Cardiac septum (tissue), 1 donor: Measurements from ENCODE around the gene ACOX3. TPM values are rescaled to one million over a fixed set of nuclear protein-coding genes. Genes with fewer than 3 reads are reported as not detected.
A peak's percentile ranks its signal among the peaks of the same experiment; 100 is the strongest.
"Not testable (repeated sequence)": the region's sequence is repeated elsewhere in the genome, so short reads cannot be mapped to it uniquely, and the experiment has no call there.

Source experiments
- DNase-seq: peaks from one replicate; pipeline ENCODE4 v3.0.0-alpha.2; 2020; ENCODE audit warnings: low spot score
- intact Hi-C: fragments of 100-400 bp; cut with DNase I; formaldehyde crosslinking; loops from one replicate; pipeline ENCODE4 v1.14.0; 2022
- total RNA-seq: library from RNA; stranded (reverse); fragmentation: NEBNext Ultra II Directional; extraction: Animal tissue kit (Norgen Biotek cat#: 25700); gene quantifications from one replicate; pipeline ENCODE4 v1.2.1, GENCODE V29; 2021
- donor health status: DM: no; HTN: no; CAD: no.

The ACOX3 gene
- total RNA-seq, 1 donor from 2014 or later: 29.3 TPM

GRCh38 chr4:8439168-8439567 is 1.4 kb downstream of the ACOX3 start:
- intact Hi-C loops: no loop called here
- DNase-seq: no peak

GRCh38 chr4:8438743-8439142 is 1.8 kb downstream of the ACOX3 start:
- intact Hi-C loops: no loop called here
- DNase-seq: no peak

GRCh38 chr4:8437281-8437680 is 3.2 kb downstream of the ACOX3 start:
- intact Hi-C loops: no loop called here
- no peak for DNase-seq

DNA sequence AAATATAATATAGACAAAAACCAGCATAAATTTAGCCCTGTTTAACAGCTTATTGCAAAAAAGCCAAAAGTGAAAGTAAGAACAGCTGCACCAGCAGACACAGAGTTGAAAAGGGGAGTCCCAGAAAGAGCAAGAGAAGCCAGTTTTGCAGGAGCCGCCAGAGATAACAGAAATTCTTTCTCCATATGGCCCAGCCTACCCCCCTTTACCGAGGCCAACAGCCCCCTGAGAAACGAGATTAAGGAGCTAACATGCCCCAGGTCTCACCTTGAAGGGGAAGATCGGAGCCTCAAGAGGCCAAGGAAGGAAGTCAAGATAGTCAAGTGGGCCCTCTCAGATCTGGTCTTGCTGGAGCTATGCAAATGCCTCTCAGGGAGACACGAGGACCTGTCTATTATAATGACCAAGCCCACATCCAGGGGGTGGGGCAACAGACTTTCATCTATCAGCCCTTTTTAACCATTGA is 4.8 kb downstream of the ACOX3 start:
- intact Hi-C loops: no loop called here
- no peak for DNase-seq

DNA sequence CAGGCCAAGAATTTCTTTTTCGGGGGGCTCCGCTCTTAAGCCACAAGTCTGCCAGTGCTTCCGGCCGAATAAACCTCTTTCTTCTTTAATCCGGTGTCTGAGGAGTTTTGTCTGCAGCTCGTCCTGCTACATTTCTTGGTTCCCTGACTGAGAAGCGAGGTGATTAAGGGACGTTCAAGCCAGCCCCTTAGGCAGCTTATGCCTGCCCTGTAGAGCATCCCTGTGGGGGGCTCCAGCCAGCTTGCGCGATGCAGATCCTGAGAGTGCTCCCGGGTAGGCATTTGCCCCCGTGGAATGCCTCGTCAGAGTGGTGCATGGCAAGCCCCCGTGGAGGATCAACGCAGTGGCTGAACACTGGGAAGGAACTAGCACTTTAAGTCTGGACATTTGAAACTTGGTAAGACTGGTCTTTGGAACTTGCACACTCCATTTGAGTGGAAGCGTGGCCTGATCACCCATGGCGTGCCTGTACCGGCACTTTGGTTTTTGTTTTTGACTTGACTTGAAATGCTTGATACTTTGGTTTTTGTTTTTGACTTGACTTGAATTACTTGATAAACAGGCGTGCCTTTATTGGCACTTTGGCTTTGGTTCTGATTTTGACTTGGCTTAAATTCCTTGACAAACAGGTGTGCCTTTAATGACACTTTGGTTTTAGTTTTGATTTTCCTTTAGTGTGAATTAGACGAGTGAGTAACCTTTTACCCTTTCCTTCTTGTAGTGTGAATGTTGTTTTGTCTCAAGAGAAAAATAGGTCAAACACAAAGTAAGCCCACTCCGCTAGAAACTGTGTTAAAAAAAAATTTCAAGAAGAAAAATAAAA is 6.1 kb downstream of the ACOX3 start:
- DNase-seq: no peak

DNA sequence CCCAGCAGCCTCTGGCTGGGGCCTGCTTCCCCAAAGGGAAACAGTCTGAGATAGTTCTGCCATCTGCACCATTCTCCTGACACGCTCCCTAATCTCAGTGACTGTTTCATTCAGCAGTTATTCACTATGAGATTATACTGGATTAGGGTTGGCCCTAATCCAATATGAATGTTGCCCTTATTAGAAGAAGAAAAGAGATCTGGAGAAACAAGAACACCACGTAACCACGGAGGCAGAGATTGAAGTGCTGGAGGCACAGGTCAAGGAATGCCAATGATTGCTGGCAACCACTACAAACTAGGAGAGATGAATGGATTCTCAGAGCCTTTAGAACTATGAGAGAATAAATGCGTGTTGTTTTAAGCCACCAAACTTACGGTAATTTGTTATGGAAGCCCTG is 7.4 kb downstream of the ACOX3 start:
- no peak for DNase-seq
- intact Hi-C loops: no loop called here

More for the DNA sequence above, 6.1 kb downstream of the ACOX3 start:
- intact Hi-C loops: no loop called here

GRCh38 chr4:8431553-8431952 is 9.0 kb downstream of the ACOX3 start:
- intact Hi-C loops: no loop called here
- no peak for DNase-seq

DNA sequence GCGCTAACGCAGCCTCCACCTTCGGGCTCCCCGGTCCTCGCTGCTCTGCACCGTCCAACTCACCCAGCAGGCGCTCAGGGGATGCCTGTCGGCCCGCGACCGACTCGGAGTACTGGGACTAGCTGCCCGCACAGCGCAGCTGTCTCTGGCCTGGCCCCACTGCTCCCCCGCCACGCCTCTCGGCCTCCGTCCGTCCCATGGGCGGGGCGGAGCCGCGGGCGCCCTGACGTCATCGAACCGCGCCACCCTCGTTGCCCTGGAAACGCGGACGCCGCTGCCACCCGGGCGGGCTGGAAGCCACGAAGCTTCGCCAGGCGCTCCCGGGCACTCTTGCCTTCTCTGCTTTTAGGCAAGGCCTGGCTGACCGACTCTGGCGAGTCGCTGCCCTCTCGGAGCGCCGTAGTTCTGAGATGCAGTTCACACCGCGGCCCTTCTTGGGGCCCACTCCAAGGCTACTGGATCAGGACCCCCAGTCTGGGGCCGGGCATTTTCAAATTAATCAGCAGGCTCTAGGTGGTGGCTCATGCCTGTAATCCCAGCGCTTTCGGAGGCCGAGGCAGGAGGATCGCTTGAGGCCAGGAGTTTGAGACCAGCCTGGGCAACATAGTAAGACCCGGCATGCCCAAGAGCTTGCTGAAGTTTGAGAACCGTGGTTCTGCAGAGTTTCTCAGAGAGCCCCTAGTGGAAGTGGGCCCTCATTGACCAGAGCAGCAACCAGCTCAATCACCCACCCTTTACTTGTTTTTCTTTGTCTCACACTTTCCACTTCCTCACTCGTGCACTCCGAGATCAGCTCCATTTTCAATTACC is 12.0 kb downstream of the ACOX3 start:
- peak; percentile 96 for DNase-seq
- intact Hi-C loops: no loop called here

DNA sequence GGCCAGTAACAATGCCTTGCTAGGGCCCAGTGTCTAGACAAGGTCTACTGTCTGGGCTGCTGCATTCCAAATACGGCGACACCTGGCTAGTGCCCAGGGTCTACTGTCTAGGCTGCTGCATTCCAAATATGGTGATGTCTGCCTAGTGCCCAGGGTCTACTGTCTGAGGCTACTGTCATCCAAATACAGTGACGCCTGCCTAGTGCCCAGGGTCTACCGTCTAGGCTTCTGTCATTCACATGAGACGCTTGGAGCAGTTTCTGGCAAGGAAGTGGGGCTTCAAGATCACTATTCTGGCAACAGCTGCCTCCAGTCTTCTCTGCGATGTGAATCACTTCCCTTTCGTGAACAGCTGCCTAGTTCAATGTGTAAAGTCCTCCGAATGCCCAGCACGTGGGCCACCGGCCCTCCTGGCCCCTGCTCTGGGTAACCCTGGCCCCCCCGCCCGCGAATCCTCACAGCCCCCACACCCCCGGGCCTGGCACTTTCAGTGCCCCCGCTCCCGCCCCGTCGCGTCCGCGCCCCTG is 12.7 kb downstream of the ACOX3 start:
- DNase-seq: no peak

GRCh38 chr4:8427262-8427661 is 13.3 kb downstream of the ACOX3 start:
- intact Hi-C loops: no loop called here
- no peak for DNase-seq

More for the DNA sequence above, 12.7 kb downstream of the ACOX3 start:
- intact Hi-C loops: no loop called here

DNA sequence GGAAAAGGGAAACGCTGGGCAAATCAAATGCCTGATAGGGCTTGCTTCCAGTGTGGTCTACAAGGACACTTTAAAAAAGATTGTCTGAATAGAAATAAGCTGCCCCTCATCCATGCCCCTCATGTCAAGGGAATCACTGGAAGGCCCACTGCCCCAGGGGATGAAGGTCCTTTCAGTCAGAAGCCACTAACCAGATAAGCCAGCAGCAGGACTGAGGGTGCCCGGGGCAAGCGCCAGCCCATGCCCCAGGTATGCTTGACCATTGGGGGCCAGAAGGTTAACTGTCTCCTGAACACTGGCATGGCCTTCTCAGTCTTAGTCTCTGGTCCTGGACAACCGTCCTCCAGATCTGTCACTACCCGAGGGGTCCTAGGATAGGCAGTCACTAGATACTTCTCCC is 17.7 kb downstream of the ACOX3 start:
- no peak for DNase-seq
- intact Hi-C loops: no loop called here

- intact Hi-C loops: no loop called here
- DNase-seq: no peak
Measured at GRCh38 chr4:8422327-8422726, 18.2 kb downstream of the ACOX3 start.

GRCh38 chr4:8420151-8420550 is 20.4 kb downstream of the ACOX3 start:
- intact Hi-C loops: not testable (repeated sequence)

DNA sequence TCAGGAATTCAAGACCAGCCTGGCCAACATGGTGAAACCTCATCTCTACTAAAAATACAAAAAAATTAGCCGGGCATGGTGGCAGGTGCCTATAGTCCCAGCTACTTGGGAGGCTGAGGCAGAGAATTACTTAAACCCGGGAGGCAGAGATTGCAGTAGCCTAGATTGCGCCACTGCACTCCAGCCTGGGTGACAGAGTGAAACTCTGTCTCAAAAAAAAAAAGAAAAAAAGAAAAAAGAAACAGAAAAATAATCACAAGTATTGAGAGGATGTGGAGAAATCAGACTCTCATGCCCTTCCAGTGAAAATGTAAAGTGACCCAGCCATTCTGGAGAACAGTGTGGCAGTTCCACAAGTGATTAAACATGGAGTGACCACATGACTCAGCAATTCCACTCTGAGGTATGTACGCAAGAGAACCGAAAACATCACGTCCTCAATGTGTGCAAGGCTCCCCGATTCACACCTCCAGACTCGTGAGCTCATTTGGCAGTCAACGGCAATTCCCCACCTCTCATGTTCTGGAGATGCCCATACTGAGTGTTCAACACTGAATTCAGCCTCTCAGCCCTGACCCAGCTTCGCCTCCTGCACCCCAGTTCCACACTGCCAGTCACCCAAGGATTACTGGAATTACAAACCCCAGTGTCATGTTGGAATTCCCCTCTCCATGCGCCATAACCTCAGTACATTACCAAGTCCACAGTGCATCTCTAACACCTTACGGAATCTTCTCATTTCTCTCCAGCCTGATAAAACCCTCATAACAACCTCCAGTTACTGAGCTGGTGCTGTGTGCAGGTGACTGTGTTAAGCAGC is 21.1 kb downstream of the ACOX3 start:
- no peak for DNase-seq
- intact Hi-C loops: no loop called here

More at GRCh38 chr4:8420151-8420550, 20.4 kb downstream of the ACOX3 start:
- not testable (repeated sequence) for DNase-seq

DNA sequence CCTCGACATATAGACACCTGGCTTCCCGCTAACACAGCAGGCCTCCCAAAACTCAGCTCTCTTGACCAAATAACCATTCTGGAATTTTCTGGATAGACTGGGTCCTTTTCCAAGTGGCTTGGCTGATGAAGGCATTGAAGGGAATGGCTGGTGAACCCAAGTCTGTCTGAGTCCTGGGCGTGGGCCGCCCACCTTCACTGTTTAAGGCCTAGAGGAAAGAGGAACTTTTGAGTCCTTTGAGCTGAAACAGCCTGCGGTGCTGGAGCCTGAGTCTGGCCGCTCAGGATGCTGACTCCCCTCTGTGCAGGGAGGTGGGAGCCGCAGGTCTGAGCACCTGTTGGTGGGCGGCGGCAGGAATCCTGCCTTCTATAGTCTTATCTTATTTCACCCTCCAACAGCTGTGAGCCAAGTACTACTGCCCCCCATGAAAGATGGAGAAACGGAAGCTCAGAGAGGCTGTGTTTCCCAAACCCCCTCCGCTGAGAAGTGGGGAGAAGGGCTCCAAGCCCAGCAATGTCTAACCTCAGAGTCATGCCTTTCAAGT is 23.4 kb downstream of the ACOX3 start:
- DNase-seq: no peak
- intact Hi-C loops: no loop called here

DNA sequence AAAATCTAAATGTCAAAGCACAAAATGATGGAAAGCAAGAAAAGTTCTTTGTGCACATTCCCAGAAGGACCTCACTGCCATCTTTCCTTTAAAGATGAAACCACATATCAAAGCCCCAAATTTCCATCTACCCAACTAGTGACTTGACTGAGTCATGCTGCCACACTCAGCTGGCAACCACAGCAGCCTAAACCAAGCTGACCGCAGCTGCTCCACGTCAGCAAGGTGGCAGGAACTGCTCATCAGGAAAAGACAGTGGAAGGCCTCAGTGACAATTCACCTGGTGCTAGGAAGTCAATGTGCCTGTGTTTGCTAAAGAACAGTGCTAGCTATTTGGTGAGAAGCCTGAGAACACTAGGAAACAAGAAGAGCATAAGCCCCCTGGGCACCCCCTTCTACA is 26.1 kb downstream of the ACOX3 start:
- intact Hi-C loops: no loop called here
- no peak for DNase-seq

- intact Hi-C loops: no loop called here
- DNase-seq: no peak
Measured at GRCh38 chr4:8412288-8412687, 28.2 kb downstream of the ACOX3 start.

DNA sequence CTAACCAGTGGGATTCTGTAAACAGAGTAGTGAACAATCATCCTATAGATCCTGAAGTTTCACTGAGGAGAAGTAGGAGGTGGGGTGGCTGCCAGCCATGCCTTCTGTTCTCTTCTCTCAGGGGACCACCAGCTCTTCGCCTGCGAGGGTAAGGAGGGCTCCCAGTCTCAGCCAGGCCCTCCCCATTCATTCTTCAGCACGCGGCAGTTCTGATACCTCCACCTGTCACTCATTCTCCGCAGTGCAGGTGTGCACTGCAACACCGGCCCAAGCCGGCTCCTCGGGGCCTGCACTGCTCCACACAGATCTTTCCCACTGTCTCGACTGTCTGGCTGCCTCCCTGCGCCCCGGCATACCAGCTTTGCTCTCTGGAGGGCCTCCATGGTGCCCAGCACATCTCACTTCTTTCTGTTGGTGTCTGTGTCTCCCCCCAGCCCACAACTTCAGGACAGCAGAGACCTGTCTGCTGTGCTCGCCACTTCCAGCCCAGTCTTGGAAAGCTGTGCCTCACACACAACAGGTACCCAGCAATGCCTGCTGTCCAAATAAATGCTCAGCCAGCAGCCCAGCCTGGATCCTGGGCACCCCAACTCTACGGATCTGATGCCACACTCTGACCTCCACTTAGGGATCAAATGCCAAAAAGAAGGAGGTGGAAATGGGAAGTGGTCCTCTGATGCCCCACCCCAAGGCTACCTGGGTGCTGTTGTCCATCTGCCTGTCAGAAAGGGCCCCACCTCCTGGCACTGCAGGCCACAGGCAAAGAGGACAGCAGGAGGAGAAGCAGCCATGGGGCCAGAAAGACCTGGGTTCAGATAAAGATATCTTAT is 29.0 kb downstream of the ACOX3 start:
- DNase-seq: no peak
- intact Hi-C loops: no loop called here
